HG03060 (cell line): ENCODE measurements around the gene RASL12.
"Not testable (repeated sequence)": the region's sequence is repeated elsewhere in the genome, so short reads cannot be mapped to it uniquely, and the experiment has no call there.

ENCODE experiments used
- ATAC-seq: cut with Tn5 transposase; IDR thresholded peaks from one replicate; pipeline ENCODE4 v1.9.1; 2021; ENCODE audit warnings: low read depth, moderate number of reproducible peaks; ENCODE audit not compliant: unreplicated experiment

The RASL12 gene

GRCh38 chr15:65032801-65033537 is 34.8 kb downstream of the RASL12 start:
- ATAC-seq, result no peak

- no peak for ATAC-seq
These were observed 38.0 kb downstream of the RASL12 start for GRCh38 chr15:65029736-65030208.

- no peak for ATAC-seq
These were observed 38.7 kb downstream of the RASL12 start, which contains the start of gene MTFMT for GRCh38 chr15:65028921-65029735. TSS of gene MTFMT (minus strand) at chr15:65029639. CDS start at chr15:65029613, 26 bp downstream.

GRCh38 chr15:65028338-65028737 is 39.5 kb downstream of the RASL12 start:
- ATAC-seq, result no peak

DNA sequence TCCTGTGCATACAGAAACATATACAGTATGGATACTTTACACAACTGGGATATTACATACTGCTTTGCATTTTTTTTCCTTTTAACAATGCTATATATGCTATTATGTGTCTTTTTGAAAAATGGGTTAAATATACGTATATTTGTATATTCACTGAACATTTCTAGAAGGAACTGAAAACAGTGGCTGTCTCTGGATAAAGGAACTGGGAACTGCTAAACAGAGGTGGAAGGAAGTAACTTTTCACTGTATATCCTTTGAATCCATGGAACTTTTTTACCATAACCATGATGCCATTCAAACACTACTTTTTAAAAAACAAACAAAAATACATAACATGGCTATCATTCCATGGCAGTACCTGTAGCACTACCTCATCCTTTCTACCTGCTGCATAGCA is 40.2 kb downstream of the RASL12 start:
- ATAC-seq, result no peak

DNA sequence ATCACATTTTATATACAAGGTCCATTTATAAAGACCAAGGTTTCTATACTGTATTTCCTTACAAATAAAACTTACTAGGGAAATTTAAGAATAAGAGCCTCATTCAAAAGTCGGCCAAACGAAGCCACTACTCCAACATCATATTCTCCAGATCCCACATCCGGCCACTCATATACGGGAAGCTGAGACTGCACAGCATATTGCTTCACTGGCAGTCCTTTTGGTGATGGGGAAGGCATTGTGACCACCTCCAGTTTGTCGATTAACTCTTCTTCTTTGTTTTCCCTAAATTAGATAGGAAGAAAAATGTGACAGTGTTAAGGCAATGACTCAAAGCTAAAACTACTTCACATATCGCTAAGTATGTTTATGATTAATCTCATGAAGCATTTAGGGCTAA is 41.0 kb downstream of the RASL12 start:
- no peak for ATAC-seq

DNA sequence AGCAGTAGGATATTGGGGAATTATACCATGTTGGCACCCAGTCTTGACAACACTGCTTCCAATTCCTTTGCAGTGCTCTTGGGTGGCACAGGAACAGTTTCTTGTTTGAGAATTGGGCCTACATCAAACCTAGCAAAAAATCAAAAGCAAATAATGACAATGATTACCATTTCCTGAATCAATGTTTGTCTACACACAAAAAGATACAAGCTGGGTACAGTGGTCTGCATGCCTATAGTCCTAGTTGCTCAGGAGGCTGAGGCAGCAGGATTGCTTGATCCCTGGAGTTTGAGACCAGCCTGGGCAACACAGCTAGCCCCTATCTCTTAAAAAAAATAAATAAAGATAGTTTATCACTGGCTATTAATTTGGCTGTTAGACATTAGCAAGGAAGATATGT is 46.3 kb downstream of the RASL12 start:
- ATAC-seq, result no peak

- ATAC-seq, result no peak
These were observed 47.4 kb downstream of the RASL12 start for GRCh38 chr15:65020419-65020818.

- not testable (repeated sequence) for ATAC-seq
These were observed 56.6 kb downstream of the RASL12 start for GRCh38 chr15:65011198-65011597.

DNA sequence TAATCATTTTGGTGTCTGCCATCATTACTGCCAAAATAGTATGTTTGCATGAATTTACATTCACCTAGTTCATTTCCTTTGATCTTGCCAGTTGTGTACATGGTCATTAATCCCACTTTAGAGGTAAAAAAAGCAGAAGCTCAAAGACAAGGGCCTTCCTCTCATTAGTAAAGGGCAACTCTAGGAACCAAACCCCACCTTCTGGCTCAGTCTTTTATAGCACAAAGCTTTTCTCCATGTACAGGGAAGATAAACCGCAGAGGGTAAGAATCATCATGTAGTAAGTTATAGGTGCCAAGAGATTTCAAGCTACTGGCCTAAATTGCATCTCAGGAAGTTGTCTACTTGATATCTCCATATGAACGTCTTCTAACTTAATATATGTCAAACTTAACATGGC is 58.8 kb downstream of the RASL12 start:
- no peak for ATAC-seq

- no peak for ATAC-seq
These were observed 60.9 kb downstream of the RASL12 start for GRCh38 chr15:65006876-65007275.

DNA sequence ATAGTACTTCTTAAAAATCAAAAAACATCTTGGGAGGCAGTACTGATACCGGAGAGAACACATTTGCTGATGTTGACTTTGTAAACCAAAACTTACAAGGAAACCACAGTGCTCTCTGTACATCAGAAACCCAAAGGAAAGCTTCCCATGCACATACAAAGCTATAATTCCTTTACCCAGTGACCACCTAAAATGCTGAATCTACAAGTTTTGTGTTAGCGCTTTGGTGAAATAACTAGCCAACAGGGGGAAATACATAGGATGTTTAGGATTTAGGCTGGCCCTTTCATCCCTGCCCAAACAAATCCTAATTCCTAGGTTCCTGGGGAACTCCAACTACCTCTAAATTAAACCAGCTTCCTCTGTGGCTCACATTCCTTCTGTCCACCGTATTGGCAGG is 62.8 kb downstream of the RASL12 start:
- no peak for ATAC-seq
